Measurements from ENCODE around the gene DNAH14. TPM values are rescaled to one million over a fixed set of nuclear protein-coding genes. Genes with fewer than 3 reads are reported as not detected.
A peak's percentile ranks its signal among the peaks of the same experiment; 100 is the strongest.

The DNAH14 gene
- total and polyA plus RNA-seq, 2 of the 13 experiments (the other 11 are each of a cell fraction or from before 2014, with no cell fraction given), result 4.5 to 27.5 TPM

DNA sequence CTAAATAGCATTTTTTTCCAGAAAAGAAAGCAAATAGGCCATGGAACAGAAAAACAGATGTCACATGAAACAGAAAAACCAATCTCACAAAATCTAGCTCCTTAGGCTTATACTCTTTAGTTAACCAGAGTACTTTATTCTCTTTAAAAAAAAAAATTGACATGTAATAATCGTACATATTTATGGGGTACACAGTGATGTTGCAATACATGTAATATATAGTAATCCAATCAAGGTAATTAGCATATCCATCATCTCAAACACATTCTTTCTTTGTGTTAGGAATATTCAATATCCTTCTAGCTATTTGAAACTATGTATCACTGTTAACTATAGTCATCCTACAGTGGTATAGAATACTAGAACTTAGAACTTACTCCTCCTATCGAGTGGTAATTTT lies 478.3 kb downstream of the DNAH14 start:
- Histone ChIP-seq H4K20me1 (ENCODE audit: insufficient read depth, low read length) (no peaks in the 10 kb centered on the region), H3K36me3 (replicated peaks in 1 of 2; ENCODE audit: control insufficient read depth in 1 of 2, insufficient read depth in 2 of 2, low read length in 2 of 2) (peaks cover 17 to 59% of the 10 kb centered on the region in 2 experiments), H3K27me3 (ENCODE audit: control insufficient read depth in 1 of 2, insufficient read depth in 2 of 2, low read length in 2 of 2) (no peaks in the 10 kb centered on the region), H3K9me3 (ENCODE audit: low read length) (no peaks in the 10 kb centered on the region), H3K9ac (ENCODE audit: insufficient read depth, low read depth, low read length) (no peak overlapping the region), H3K4me1 (ENCODE audit: insufficient read depth, low read length) (peaks cover 37% of the 10 kb centered on the region), H3K4me3 (replicated peaks in 1 of 3; ENCODE audit: insufficient read depth in 1 of 3, low read depth in 2 of 3, low read length in 3 of 3) (no peak overlapping the region), H3K79me2 (ENCODE audit: insufficient read depth, low read length) (peaks cover 6% of the 10 kb centered on the region), H3K4me2 (ENCODE audit: low read depth, low read length) (no peak overlapping the region), H3K27ac (ENCODE audit: extremely low read length, insufficient read depth, low read length) (no peak overlapping the region), H2AFZ (ENCODE audit: low read length) (no peak overlapping the region)
- intact Hi-C loops (cut with micrococcal nuclease; ENCODE audit: unreplicated experiment) (no loop called here), in situ Hi-C loops (cut with HindIII; ENCODE audit: extremely low pct_ligation_motif_present, low pct_unique_long_range_greater_than_20kb) (no loop called here)
- ChIA-PET POLR2A (no interaction called here), CTCF (ENCODE audit: low intra/inter-chr PET ratio, low total read pairs) (no interaction called here)
- TF ChIP-seq ESRRA (CRISPR knock-in tag; IDR thresholded peaks at IDR 0.05; ENCODE audit: low read depth) (no peak), CEBPB (IDR thresholded peaks at IDR 0.05; ENCODE audit: borderline replicate concordance, low read depth, low read length) (peak; percentile 22; the same call in 1 of the 2 replicates), HNRNPK (IDR thresholded peaks at IDR 0.05; ENCODE audit: low read depth, low read length, poor library complexity, severe bottlenecking) (peak; percentile 37)
- FAIRE-seq (no peak), DNase-seq (ENCODE audit: low spot score) (no peak), ATAC-seq (no peak)
- BruUV-seq (replicated peaks), result no TSS peak
- WGBS (ENCODE audit: low lambda C conversion rate), result 100% methylated on average over 2 of the region's 2 CpGs

DNA sequence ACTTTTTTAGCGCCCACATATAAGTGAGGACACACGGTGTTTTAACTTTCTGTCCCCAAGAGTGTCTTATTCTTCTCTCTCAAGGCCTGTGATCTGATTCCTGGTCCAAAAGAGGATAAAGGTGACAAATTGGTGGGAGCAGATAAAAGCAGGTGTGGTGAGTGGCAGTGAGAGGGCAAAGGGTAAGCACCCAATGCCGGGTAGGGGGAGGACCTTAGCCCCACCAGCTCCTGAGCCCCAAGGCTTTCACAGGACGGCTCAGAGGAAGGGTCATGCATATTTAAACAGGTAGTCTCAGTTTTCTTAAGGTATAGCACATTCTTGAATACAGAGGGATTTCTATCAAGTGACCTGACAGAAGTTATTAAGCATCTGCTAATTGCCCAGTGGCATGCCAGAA lies 478.8 kb downstream of the DNAH14 start:
- WGBS (ENCODE audit: low lambda C conversion rate), result 66% methylated on average over 4 of the region's 4 CpGs
- no peak for DNase-seq (ENCODE audit: low spot score)
- peaks cover 41% of the 10 kb centered on the region for H3K4me1 ChIP-seq (ENCODE audit: insufficient read depth, low read length)
- H3K27ac ChIP-seq (ENCODE audit: extremely low read length, insufficient read depth, low read length), result no peak overlapping the region
- H3K9ac ChIP-seq (ENCODE audit: insufficient read depth, low read depth, low read length), result no peak overlapping the region
- ATAC-seq, result no peak
- CTCF ChIA-PET (ENCODE audit: low intra/inter-chr PET ratio, low total read pairs), result no interaction called here
- TF ChIP-seq KLF11 (CRISPR knock-in tag; IDR thresholded peaks at IDR 0.05), result no peak
- no peak for TF ChIP-seq NKX3-1 (CRISPR knock-in tag; IDR thresholded peaks at IDR 0.05)
- no peak for TF ChIP-seq RFX5 (IDR thresholded peaks at IDR 0.05; ENCODE audit: low read depth, low read length)
- TF ChIP-seq ZNF615 (CRISPR knock-in tag; IDR thresholded peaks at IDR 0.05; ENCODE audit: borderline replicate concordance), result no peak
- TF ChIP-seq ZSCAN25 (CRISPR knock-in tag; IDR thresholded peaks at IDR 0.05), result no peak
- TF ChIP-seq ZNF205 (CRISPR knock-in tag; IDR thresholded peaks at IDR 0.05), result no peak
- TF ChIP-seq SAFB2 (CRISPR knock-in tag; IDR thresholded peaks at IDR 0.05; ENCODE audit: borderline replicate concordance, low read depth), result no peak
- no peak for TF ChIP-seq ZNF446 (CRISPR knock-in tag; IDR thresholded peaks at IDR 0.05)
- TF ChIP-seq ZNF496 (CRISPR knock-in tag; IDR thresholded peaks at IDR 0.05; ENCODE audit: insufficient replicate concordance), result no peak
- no peak for TF ChIP-seq SMAD1 (CRISPR knock-in tag; IDR thresholded peaks at IDR 0.05; ENCODE audit: borderline replicate concordance, low read depth)
- no peak for TF ChIP-seq ZNF317 (CRISPR knock-in tag; IDR thresholded peaks at IDR 0.05)
- TF ChIP-seq SSRP1 (CRISPR knock-in tag; IDR thresholded peaks at IDR 0.05), result no peak
- TF ChIP-seq GABPA (IDR thresholded peaks at IDR 0.05; ENCODE audit: low read depth, low read length), result no peak
- TF ChIP-seq GABPA (CRISPR knock-in tag; IDR thresholded peaks at IDR 0.05; ENCODE audit: low read depth), result no peak
- TF ChIP-seq NFRKB (IDR thresholded peaks at IDR 0.05), result no peak
- no peak for TF ChIP-seq ETV6 (CRISPR knock-in tag; conservative IDR thresholded peaks at IDR 0.05)
- H3K9me3 ChIP-seq (ENCODE audit: low read length), result no peaks in the 10 kb centered on the region
- H3K36me3 ChIP-seq (replicated peaks in 1 of 2; ENCODE audit: control insufficient read depth in 1 of 2, insufficient read depth in 2 of 2, low read length in 2 of 2), result peaks cover 17 to 54% of the 10 kb centered on the region in 2 experiments
- no TSS peak for BruUV-seq (replicated peaks)
- H2AFZ ChIP-seq (ENCODE audit: low read length), result no peak overlapping the region
- H3K4me2 ChIP-seq (ENCODE audit: low read depth, low read length), result no peak overlapping the region
- intact Hi-C loops (cut with micrococcal nuclease; ENCODE audit: unreplicated experiment) (no loop called here), in situ Hi-C loops (cut with HindIII; ENCODE audit: extremely low pct_ligation_motif_present, low pct_unique_long_range_greater_than_20kb) (no loop called here)
- H3K4me3 ChIP-seq (replicated peaks in 1 of 3; ENCODE audit: insufficient read depth in 1 of 3, low read depth in 2 of 3, low read length in 3 of 3), result no peak overlapping the region
- H4K20me1 ChIP-seq (ENCODE audit: insufficient read depth, low read length), result no peaks in the 10 kb centered on the region
- H3K79me2 ChIP-seq (ENCODE audit: insufficient read depth, low read length), result peaks cover 6% of the 10 kb centered on the region
- FAIRE-seq, result no peak
- POLR2A ChIA-PET, result no interaction called here
- no peaks in the 10 kb centered on the region for H3K27me3 ChIP-seq (ENCODE audit: control insufficient read depth in 1 of 2, insufficient read depth in 2 of 2, low read length in 2 of 2)
